ENCODE results near the gene CD300LG.

- TF ChIP-seq ZNF8 (CRISPR knock-in tag; IDR thresholded peaks at IDR 0.05), result no peak
- no peak for TF ChIP-seq ZFP3 (CRISPR knock-in tag; IDR thresholded peaks at IDR 0.05)
- TF ChIP-seq RARB (CRISPR knock-in tag; IDR thresholded peaks at IDR 0.05), result no peak
- TF ChIP-seq CSDC2 (CRISPR knock-in tag; IDR thresholded peaks at IDR 0.05), result no peak
- TF ChIP-seq TSHZ2 (CRISPR knock-in tag; IDR thresholded peaks at IDR 0.05), result no peak
- no peak for TF ChIP-seq ZNF565 (CRISPR knock-in tag; conservative IDR thresholded peaks at IDR 0.05; ENCODE audit: low read depth)
- no peak for TF ChIP-seq ZC3H10 (CRISPR knock-in tag; IDR thresholded peaks at IDR 0.05)
- no peak for TF ChIP-seq PPARA (CRISPR knock-in tag; IDR thresholded peaks at IDR 0.05; ENCODE audit: borderline replicate concordance)
- TF ChIP-seq ISL1 (CRISPR knock-in tag; IDR thresholded peaks at IDR 0.05), result no peak
These were observed 36.2 kb upstream of the CD300LG start for GRCh38 chr17:43810823-43811222.

Measured in SK-N-SH treated with all-trans-retinoic acid at 6 μM for 48 hours (cell line).